BJ (cell line): ENCODE data around the gene MZT2B. TPM values are rescaled to one million over a fixed set of nuclear protein-coding genes. Genes with fewer than 3 reads are reported as not detected.
"Not testable (repeated sequence)": the region's sequence is repeated elsewhere in the genome, so short reads cannot be mapped to it uniquely, and the experiment has no call there.

Source experiments
- CTCF ChIA-PET: fragments of 350-600 bp; formaldehyde crosslinking; extraction: SDS; loops from one replicate; lab custom pipeline; 2021; ENCODE audit warnings: antibody characterized with exemption, inconsistent platforms; lab: Yijun Ruan, JAX
- POLR2A ChIA-PET: fragments of 300-600 bp; sonication (Branson Sonifier 250); formaldehyde crosslinking; extraction: SDS; loops from one replicate; lab custom pipeline; 2021; ENCODE audit warnings: antibody characterized with exemption; lab: Charles Lee
- DNase-seq: peaks from one replicate; pipeline ENCODE4 v3.0.0-alpha.2; 2011; ENCODE audit warnings: low read depth
- H3K27me3 ChIP-seq: 2 replicates; pipeline ENCODE4 v1.6.0; 2011; ENCODE audit warnings: low read length; ENCODE audit not compliant: control insufficient read depth, insufficient read depth
- H3K36me3 ChIP-seq: 2 replicates; pipeline ENCODE4 v1.5.1; 2011; ENCODE audit warnings: low read length; ENCODE audit not compliant: control insufficient read depth, insufficient read depth
- H3K4me3 ChIP-seq: 2 replicates; pipeline ENCODE4 v1.5.1; 2011; ENCODE audit warnings: low read depth, mild to moderate bottlenecking, control low read depth, low read length
- polyA minus RNA-seq: library from RNA; depleted of rRNA, polyadenylated mRNA; stranded (reverse); fragments of >200 nt; gene quantifications from 2 replicates; pipeline ENCODE4 v1.2.3, GENCODE V29; 2011; rRNA and poly(A)+ RNA removed
- polyA plus RNA-seq: library from polyadenylated mRNA; depleted of rRNA; stranded (reverse); fragments of >200 nt; gene quantifications from 2 replicates; pipeline ENCODE4 v1.2.3, GENCODE V29; 2011; rRNA removed
- TF ChIP-seq, protein P1 (sequence below): IDR thresholded peaks from 2 replicates; pipeline ENCODE4 v1.5.1; 2011; ENCODE audit warnings: low read depth, mild to moderate bottlenecking, control low read depth, inconsistent platforms, low read length, moderate library complexity; ENCODE audit not compliant: insufficient read depth

Gene MZT2B, protein sequence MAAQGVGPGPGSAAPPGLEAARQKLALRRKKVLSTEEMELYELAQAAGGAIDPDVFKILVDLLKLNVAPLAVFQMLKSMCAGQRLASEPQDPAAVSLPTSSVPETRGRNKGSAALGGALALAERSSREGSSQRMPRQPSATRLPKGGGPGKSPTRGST
- polyA plus RNA-seq (128 and 199 TPM in 2 replicates), polyA minus RNA-seq (11.3 and 11.8 TPM in 2 replicates)

DNA sequence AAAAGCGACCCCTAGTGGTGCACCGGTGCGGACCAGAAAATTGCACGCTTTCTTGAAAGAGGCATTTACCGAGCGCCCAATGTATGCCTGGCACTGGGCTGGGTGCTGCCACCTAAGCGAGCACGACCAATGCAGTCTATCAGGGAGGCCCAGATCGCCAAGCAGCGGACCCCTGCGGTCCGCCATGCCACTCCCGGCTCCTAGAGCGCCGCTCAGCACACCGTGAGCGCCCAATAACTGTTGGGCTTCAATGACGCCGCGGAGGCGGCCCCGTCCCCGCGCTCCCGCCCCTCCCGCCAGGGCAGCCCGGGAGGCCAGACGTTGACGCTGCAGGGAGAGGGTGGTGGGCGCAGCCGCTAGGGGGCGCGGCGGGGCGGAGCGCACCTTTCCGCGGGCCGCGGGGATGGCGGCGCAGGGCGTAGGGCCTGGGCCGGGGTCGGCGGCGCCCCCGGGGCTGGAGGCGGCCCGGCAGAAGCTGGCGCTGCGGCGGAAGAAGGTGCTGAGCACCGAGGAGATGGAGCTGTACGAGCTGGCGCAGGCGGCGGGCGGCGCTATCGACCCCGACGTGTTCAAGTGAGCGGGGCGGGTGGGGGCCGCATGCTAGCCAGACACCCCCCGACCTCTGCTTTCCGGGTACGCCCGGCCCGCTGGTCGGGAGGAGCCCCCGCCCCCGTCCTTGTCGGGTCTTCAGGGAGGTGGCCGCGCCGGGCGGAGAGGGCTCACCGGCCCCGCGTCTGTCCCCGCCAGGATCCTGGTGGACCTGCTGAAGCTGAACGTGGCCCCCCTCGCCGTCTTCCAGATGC lies at the start of gene MZT2B:
TSS of gene MZT2B (plus strand) at position 383 of the 803 bp plus-strand sequence. CDS start at position 404, 21 bp downstream.
- not testable (repeated sequence) for H3K27me3 ChIP-seq, H3K36me3 ChIP-seq, DNase-seq
- TF ChIP-seq, protein P1, sequence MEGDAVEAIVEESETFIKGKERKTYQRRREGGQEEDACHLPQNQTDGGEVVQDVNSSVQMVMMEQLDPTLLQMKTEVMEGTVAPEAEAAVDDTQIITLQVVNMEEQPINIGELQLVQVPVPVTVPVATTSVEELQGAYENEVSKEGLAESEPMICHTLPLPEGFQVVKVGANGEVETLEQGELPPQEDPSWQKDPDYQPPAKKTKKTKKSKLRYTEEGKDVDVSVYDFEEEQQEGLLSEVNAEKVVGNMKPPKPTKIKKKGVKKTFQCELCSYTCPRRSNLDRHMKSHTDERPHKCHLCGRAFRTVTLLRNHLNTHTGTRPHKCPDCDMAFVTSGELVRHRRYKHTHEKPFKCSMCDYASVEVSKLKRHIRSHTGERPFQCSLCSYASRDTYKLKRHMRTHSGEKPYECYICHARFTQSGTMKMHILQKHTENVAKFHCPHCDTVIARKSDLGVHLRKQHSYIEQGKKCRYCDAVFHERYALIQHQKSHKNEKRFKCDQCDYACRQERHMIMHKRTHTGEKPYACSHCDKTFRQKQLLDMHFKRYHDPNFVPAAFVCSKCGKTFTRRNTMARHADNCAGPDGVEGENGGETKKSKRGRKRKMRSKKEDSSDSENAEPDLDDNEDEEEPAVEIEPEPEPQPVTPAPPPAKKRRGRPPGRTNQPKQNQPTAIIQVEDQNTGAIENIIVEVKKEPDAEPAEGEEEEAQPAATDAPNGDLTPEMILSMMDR: peak; percentile 49
- ChIA-PET CTCF (interaction anchor here (1.2 to 4.0 kb wide), 6 partner anchors 9 to 191 kb away, joined by 4 to 16 read pairs (median 6); partner anchors contain the start of gene IMP4), POLR2A (interaction anchor here (0.8 kb wide), 1 partner anchor 160 kb away, joined by 3 read pairs; a partner anchor contains a TSS)
- H3K4me3 ChIP-seq: peak within 1 kb of the TSS; percentile 97

DNA sequence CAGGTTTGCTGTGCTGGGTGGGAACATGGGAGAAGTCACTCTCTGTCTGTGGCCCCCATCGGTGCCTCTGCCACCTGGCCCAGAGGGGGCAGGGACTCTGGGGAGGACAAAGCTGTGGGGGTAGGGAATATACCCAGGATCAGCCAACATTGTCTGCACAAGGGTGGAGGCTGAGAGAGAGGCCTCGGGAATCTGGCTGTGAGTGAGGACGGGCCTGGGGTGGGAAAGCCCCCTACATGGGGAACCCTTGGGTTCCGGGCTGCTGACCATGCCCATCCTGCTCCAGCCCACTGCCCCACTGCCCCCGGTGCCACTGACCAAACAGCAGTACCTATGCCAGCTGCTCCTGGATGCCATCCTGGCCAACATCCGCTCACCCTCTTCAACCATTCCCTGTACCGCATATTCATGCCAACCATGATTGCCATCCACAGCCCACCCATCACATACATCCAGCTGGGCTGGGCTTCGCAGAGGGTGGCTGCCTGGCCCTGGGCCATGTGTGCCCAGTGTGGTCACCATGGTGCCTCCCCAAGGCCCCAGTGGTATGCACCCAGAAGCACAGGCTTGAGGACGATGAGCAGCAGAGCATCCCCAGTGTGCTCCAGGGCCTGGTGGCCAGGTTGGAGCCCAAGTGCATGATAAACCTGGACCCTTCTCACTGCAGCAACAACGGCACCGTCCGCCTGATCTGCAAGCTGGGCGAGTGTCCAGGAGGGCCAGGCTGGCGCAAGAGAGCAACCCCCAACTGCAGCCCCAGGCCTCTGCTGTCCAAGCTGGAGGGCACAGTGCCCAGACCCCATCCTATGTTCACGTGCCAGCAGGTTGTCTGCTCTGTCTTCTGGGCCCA lies 46.1 kb upstream of the MZT2B start:
- POLR2A ChIA-PET: no interaction called here

DNA sequence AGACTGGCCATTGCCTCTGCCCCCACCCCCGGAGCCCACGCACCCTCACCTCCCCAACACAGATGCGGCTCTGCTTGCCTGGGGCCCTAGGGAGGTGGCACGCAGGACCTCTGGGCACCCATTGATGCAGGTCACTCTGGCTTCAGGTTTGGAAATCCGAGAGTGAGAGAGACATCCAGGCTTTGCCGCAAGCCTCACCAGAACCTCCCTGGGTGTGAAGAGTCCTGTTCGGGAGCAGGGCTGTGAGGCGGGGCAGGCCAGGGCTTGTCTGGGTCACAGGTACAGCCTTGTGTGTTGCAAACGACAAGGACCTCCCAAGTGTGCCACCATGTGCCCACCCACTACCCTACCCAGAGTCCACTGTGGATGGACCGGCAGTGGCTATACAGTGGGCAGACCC lies 45.5 kb upstream of the MZT2B start:
- H3K4me3 ChIP-seq, CTCF ChIA-PET, POLR2A ChIA-PET, DNase-seq, H3K27me3 ChIP-seq, H3K36me3 ChIP-seq: not testable (repeated sequence)

More for the DNA sequence above, 46.1 kb upstream of the MZT2B start:
- H3K27me3 ChIP-seq: no peaks in the 10 kb centered on the region; the same call in 1 of the 2 replicates
- CTCF ChIA-PET: no interaction called here
- no peak overlapping the region for H3K4me3 ChIP-seq
- TF ChIP-seq, protein P1: no peak
- no peak for DNase-seq
- no peaks in the 10 kb centered on the region for H3K36me3 ChIP-seq

DNA sequence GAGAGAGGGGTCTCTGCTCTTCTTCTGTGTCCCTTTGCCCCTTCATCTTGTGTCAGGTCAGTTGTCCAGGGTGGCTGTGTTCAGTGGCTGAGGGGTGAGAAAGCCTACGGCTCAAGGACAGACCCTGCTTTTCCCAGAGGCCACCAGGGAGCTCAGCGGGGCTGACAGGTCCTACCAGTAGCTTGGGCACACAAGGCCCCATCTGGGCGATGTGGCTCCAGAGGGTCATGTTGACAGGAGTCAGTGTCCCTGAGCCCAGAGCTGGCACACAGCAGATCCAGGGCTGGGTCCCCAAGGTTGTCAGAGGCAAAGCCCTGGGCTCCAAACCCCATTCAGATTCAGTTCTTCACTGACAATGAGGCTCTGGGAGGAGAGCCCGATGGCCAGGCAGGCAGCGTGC lies 44.9 kb upstream of the MZT2B start:
- DNase-seq, POLR2A ChIA-PET, H3K27me3 ChIP-seq, CTCF ChIA-PET, H3K4me3 ChIP-seq, H3K36me3 ChIP-seq: not testable (repeated sequence)

DNA sequence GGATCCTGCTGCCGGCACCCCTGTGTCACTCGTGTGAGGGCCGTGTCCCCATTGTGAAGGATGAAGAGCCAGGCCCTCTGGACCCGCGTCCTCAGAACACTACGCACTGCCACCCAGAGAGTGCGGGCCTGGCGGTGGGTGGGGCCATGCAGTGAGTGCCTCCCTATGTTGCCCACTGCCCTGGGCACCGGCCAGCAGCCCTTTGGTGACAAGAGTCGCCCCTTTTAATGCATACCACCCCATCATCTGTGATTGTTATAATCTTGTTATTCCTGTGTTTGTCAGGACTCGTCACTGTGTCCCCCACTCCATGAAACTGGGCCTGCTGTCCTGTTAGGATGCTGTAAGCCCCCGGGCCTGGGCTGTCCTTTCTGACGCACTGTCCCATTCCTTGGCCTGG lies 43.7 kb upstream of the MZT2B start:
- H3K4me3 ChIP-seq, CTCF ChIA-PET, H3K27me3 ChIP-seq, POLR2A ChIA-PET, H3K36me3 ChIP-seq, DNase-seq: not testable (repeated sequence)

DNA sequence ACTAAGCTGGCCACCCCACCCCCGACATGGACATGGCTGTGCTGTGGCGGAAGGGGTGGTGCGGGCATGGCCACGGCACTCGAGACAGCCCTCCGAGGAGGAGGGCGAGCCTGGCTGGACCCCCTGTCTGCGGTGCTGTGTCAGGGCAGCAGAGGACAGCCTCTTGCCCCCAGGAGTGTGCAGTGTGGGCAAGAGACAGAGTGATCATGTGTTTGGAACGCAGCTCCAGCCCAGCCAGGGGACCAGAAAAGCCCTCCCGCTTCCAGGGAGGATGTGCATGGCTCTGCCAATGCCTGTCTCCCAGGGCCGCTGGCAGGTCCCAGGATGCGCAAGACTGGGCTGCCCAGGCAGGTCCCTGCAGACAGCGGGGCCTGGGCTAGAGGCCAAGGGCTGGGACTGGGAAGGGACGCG lies 43.2 kb upstream of the MZT2B start:
- H3K27me3 ChIP-seq, H3K4me3 ChIP-seq, DNase-seq, CTCF ChIA-PET, POLR2A ChIA-PET, H3K36me3 ChIP-seq: not testable (repeated sequence)

DNA sequence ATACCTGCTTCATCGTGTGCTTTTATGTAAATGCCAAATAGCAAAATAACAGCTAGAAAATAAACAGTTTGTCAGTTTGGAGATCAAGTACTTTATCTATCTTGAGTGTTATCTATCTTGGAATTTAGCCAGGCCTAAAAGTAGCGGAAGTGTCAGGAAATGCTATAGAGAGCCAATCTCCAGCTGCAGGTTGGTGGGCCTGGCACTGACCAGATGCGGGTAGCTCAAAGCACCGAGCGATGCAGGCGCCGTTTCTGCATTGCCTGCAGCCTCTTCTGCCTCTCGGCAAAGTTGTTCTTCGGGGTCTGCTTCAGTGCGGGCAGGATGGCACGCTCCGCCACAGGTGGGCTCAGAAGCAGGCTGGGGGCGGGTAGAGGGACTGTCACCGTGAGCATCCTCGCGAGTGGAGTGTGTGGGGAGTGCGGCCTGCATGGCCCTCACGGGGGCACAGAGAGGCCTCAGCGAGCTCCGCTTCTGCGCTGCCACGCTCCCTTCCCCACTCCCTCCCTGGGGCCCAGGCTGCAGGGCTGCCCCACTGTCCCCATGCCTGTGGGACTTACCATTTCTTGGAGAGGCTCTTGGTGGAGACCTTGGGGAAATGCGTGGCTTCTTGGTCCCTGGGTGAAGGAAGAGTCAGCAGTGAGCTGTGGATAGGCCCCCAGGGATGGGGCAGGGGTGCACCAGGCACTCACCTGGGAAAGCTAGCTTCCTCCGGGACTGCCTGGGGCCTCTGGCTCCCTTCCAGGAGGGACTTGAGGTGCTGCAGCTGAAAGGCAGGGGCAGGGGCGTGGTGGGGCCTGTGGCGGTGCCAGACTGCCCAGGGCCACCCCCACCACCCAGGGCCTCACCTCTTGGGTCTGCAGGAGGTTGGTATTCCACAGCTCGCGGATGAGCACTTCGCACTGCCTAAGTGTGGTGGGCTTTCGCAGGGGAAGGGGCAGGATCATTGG lies 42.5 kb upstream of the MZT2B start:
- CTCF ChIA-PET, DNase-seq, POLR2A ChIA-PET, H3K27me3 ChIP-seq, H3K36me3 ChIP-seq, H3K4me3 ChIP-seq: not testable (repeated sequence)

DNA sequence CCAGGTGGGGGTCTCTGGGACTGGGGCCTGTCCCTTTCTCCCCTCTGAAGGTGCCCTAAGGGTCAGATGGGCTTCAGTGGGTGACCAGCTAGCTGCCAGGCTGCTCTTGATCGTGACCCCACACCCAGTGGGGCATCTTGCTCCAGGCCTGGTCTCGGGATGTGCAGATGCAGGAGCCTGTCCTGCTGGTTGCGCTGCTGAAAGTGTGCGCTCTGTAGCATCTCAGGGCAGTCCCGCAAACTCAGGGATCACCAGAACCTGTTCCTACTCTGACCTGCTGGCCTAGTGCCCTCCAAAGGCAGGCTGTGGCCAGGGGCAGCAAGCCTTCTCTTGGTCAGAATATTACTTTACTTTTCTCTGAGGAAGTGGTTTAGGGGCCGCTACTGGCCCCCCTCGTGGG lies 41.5 kb upstream of the MZT2B start:
- POLR2A ChIA-PET, DNase-seq, CTCF ChIA-PET, H3K4me3 ChIP-seq, H3K27me3 ChIP-seq, H3K36me3 ChIP-seq: not testable (repeated sequence)

DNA sequence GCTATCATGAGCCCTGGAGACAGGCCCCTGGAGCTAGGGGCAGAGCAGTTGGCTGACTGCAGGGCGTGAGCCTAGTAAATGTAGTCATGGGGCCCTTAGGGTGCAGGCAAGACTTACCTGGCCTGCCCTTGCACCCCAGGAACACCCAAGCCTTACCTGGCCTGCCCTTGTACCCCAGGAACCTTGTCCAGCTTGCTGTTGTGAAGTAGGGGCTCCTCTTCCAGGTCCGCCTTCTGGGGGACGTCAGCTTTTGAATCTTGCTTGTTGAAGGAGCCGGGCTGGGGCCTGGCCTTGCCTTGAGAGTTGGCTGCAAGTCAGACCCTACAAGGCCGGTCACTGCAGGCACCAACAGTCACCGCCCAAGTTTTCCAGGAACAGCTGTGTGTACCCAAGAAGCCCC lies 41.1 kb upstream of the MZT2B start:
- POLR2A ChIA-PET, CTCF ChIA-PET, H3K36me3 ChIP-seq: not testable (repeated sequence)

More for the DNA sequence above, 41.1 kb upstream of the MZT2B start:
- not testable (repeated sequence) for H3K4me3 ChIP-seq, H3K27me3 ChIP-seq, DNase-seq
